Activated CD4-positive, alpha-beta T cell treated with anti-CD3 and anti-CD28 coated beads, Interleukin-2, amount 50 U/mL, for 1 hour (primary cell): ENCODE data around the gene DNAH11.
"Not testable (repeated sequence)": the region's sequence is repeated elsewhere in the genome, so short reads cannot be mapped to it uniquely, and the experiment has no call there.

Source experiments
- DNase-seq: peaks from one replicate; pipeline ENCODE4 v3.0.0-alpha.2; 2020

Gene DNAH11

DNA sequence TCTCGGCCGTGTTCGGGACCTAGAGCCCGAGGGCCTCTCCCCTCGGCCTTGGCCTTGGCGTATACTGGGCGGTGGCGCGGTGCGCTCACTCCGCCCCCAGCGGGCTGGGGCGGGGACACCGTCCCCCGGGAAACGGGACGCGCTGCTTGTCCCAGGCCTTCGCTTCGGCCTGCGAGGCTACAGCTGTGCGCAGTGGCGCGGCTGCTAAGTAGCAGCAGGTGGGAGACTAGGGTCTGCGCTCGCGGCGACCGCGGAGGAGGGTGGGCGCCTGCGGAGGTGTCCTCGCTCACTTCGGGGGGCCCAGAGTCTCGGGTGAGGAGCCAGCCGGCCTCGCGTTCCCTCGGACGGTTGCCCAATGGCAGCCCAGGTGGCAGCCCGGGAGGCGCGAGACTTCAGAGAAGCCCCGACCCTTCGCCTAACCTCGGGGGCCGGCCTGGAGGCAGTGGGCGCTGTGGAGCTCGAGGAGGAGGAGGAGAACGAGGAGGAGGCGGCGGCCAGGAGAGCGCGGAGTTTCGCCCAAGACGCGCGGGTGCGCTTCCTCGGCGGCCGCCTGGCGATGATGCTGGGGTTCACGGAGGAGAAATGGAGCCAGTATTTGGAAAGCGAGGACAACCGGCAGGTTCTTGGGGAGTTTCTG is at the start of gene DNAH11:
Gene DNAH11 (plus strand): TSS at position 149 of the 637 bp plus-strand sequence. CDS start 207 bp downstream, at position 356.
- no peak for DNase-seq

GRCh38 chr7:21495731-21496130 is 47.1 kb upstream of the DNAH11 start:
- no peak for DNase-seq

- no peak for DNase-seq
These were observed 45.8 kb upstream of the DNAH11 start for GRCh38 chr7:21497072-21497471.

GRCh38 chr7:21500117-21500832 is 42.6 kb upstream of the DNAH11 start:
- DNase-seq, result no peak

- DNase-seq, result no peak
These were observed 38.8 kb upstream of the DNAH11 start for GRCh38 chr7:21504021-21504420.

- peak; percentile 10 for DNase-seq
These were observed 35.1 kb upstream of the DNAH11 start for GRCh38 chr7:21507627-21508343.

- no peak for DNase-seq
These were observed 34.3 kb upstream of the DNAH11 start for GRCh38 chr7:21508538-21508937.

- DNase-seq, result no peak
These were observed 28.8 kb upstream of the DNAH11 start for GRCh38 chr7:21514062-21514461.

GRCh38 chr7:21524680-21525079 is 18.2 kb upstream of the DNAH11 start:
- no peak for DNase-seq

GRCh38 chr7:21526007-21526406 is 16.8 kb upstream of the DNAH11 start:
- no peak for DNase-seq

- no peak for DNase-seq
These were observed 16.4 kb upstream of the DNAH11 start for GRCh38 chr7:21526448-21526847.

DNA sequence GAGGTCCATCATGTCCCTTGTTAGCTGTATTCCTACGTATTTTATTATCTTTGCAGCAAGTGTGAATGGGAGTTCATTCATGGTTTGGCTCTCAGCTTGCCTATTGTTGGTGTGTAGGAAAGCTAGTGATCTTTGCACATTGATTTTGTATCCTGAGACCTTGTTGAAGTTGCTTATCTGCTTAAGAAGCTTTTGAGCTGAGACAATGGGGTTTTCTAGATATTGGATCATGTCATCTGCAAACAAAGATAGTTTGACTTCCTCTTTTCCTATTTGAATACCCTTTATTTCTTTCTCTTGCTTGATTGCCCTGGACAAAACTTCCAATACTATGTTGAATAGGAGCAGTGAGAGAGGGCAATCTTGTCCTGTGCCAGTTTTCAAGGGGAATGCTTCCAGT is 10.4 kb upstream of the DNAH11 start:
- DNase-seq, result not testable (repeated sequence)

- not testable (repeated sequence) for DNase-seq
These were observed 9.2 kb upstream of the DNAH11 start for GRCh38 chr7:21533646-21534045.

- DNase-seq, result not testable (repeated sequence)
These were observed 6.3 kb upstream of the DNAH11 start for GRCh38 chr7:21536445-21537118.

DNA sequence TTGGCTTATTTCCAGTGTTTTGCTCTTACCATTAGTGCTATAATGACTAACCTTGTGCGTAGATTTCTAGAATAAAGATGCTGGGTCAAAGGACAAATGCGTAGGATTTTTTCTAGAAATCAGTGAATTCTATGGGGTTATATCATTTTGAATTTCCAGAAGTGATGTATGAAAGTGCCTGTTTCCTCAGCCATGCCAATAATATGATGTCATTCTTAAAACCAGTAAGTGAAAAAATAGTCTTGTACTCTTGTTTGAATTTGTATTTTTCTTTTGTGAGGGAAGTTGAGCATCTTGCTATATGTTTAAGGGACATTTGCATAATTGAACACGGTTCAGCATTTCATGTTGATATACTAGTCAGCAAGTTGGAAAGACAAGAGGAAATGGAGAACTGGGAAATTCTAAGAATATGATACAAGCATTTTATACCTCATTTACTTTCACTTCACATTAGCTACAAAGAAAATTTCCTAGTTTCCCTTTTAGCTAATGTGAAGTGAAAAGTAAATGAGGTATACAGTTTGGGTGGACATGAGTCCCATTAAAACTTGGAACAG is 3.8 kb upstream of the DNAH11 start:
- DNase-seq, result no peak

DNA sequence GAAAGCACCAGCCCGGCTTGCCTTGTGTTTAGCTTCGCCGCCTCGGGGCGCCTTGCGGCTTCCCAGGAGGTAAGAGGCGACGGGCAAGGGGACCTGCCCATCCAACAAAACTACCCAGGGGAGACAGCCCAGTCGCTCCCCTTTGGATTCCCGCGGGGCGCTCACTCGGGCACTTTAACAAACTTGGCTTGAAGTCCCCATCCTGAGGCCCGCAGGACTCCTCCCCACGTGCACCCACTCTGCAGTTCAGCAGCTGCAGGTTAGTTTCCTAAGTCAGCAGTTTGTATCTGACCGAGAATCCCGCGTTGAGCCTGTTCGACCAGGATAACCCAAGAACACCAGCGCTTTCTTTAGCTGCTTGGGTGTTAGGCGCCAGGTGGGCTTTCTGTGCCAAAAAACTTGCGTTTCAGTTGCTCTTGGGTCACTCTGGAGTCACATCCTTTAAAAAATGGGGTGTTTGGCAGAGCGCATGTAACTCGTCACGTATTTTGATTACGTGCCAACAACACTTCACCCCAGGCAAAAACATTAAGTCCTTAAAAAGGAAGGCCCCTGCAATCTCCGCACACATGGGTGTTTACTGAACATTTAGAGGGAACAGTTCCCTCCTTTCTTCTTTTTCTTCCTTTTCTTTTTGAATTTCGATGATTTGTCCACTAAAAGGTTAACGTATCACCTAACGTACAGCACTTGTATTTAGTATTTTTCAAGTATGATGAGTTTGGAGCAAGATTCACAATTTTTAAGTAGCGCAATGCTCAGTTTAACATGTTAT is 876 bp downstream of the DNAH11 start:
- DNase-seq, result no peak

- DNase-seq, result no peak
These were observed 1.4 kb downstream of the DNAH11 start for GRCh38 chr7:21544303-21544656.

- DNase-seq, result no peak
These were observed 1.9 kb downstream of the DNAH11 start for GRCh38 chr7:21544715-21545114.

GRCh38 chr7:21547501-21547900 is 4.7 kb downstream of the DNAH11 start:
- no peak for DNase-seq

DNA sequence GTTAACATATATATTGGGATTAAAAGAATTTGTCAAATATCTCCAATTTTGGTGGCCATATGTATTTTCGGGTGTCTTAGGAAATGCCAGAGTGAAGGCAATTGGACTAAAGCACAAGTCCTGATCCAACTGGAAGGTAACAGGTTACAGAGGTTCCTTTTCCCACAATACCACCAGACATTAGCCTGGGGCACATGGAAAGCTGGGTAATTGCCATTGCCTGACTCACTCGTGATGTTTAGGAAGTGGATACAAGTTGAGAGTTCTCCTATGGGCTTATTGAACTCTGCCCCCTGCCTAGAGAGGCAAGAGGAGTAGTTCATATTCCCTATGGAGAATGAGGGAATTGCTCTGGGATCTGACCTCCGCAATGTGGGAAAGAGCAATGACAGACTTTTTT is 5.7 kb downstream of the DNAH11 start:
- DNase-seq, result no peak

GRCh38 chr7:21550076-21550475 is 7.2 kb downstream of the DNAH11 start:
- no peak for DNase-seq

GRCh38 chr7:21550821-21551531 is 8.1 kb downstream of the DNAH11 start:
- no peak for DNase-seq
